Inferior parietal cortex (tissue), 1 donor: ENCODE measurements around the gene FAM200B.

Experiments used
- DNase-seq: peaks from one replicate; pipeline ENCODE4 v3.0.0-alpha.2; 2016; ENCODE audit errors: extremely low spot score

Gene FAM200B

DNA sequence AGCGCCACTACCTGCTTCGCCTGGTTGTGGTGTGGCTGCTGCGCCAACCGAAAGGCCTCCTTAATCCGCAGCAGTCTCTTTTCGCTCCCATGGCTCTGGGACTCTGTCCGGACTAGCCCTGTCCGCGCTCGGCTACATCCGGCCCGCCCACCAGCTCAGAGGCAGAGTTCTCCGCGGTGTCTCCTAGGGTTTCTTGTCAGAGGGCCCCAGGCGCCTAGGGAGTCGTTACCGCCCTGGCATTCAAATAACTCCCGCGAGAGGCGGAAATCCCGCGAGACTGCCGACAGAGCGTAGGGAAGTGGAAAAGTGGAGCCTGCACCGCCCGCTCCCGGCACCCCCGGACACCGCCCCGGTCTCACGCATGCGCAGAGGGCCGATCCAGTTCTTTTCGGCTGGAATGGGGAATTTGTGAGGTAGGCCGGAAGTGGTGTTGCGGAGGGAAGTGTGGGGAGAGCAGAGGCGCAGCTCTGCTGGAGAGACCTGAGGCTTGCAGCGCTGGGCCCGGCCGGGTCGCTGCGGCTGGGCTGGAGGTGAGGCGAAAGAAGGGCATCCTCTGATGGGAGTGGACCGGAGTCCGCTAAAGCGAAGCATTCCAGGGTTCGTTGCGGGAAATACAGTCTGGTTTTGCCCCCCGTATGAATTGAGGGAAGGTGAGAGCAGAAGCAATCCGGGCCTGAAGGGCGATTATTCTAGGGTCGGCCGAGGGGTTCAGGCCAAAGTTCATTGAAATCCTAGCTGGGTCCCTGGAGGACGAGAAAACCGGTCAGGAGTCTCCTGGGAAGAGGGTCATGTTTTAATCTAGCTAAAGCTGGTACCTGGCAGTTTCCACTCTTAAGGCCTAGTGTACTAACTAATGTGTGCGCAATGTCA, at the start of gene FAM200B:
TSS of gene FAM200B (plus strand) at position 456 of the 870 bp plus-strand sequence. CDS start 5,151 bp downstream, outside the sequence.
- DNase-seq, result peak; percentile 99

DNA sequence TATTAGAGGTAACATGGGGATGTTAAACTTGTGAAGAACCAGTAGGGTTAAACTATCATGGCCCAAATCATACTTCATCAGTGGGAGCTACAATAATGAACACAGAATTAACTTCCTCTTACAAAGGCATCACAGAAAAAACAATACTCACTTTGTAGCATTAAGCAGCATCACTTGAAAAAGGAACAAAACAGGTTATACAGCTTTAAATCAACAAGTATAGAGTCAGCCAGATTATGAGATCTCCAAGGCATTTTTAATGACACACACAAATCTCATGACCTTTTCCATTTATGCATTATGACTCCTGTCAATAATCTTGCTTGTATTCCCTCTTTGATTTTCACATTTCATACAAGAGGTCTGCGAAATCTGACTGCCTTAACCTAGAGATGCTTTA, 44.8 kb upstream of the FAM200B start:
- DNase-seq, result no peak

DNA sequence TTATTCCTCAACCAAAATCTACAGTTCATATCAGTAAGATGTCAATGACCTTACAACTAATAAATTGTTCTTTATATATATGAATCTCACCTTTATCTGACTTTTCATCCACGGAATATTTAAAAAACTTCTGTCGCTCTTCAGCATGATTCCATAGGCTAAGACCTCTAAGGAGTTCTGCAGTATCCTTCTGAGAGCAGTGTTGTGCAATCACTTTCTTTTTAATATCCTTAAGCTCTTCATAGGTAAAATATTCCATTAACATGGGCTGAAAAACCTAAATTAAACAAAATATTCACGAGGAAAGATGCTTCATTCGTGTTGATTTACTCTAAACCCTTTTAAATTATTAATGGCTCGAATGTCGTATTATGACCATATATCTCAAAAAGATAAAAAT, 43.2 kb upstream of the FAM200B start:
- DNase-seq, result no peak

DNA sequence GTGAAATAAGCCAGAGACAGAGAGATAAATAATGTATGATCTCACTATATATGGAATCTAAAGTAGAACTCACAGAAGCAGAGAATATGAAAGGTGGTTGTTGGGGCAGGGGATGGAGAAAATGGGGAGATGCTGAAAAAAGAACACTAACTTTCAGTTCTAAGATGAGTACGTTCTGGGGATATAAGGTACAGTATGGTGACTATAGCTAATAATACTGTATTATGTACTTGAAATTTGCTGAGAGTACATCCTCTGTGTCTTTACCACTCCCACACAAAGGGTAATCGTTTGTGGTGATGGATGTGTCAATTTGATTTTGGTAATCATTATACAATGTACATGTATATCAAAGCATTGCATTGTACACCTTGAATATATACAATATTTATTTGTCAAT, 33.0 kb upstream of the FAM200B start:
- DNase-seq, result no peak

DNA sequence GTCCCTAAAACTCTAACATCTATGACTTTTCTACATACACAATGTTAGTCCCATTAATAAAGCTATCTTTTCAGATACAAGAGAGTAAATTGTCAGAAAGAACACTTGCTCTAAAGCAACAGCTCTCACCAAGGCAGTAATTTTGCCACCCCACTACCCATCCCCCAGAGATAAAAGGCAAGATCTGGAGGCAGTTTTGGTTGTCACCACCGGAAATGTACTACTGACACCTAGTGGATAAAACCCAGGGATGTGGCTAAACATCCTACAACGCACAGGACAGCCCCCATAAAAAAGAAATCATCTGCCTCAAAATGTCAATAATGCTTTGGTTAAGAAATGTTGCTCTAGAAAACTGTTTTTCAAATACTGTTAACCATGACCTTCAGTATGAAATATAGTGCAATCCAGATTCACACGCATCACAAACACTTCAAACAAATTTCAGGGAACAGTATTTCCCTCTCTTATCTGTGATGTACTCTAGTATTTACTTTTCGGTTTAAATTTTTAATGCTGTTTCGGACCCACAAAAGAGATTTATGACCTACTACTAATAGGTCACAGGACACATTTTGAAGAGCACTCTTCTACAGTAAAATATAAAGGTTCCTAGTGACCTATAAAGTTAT, 31.6 kb upstream of the FAM200B start:
- DNase-seq, result peak; percentile 78

DNA sequence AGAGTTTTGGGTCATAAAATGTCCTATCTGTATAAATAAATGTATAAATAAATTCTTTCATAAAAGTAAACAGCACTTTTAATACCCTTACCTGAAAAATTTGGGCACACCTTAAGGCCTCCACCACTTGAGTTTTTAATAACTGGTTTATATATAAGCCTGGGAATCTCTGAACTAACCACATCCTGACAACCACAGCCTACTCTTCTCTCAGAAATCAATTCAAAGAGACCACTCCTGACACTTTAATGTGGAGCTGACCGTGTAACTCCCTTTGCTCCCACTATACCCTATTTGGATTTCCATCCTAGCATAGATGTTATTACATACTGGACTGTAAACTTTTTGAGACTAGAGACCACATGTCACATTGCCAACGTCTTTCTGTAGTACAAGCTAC, 30.0 kb upstream of the FAM200B start:
- peak; percentile 14 for DNase-seq

DNA sequence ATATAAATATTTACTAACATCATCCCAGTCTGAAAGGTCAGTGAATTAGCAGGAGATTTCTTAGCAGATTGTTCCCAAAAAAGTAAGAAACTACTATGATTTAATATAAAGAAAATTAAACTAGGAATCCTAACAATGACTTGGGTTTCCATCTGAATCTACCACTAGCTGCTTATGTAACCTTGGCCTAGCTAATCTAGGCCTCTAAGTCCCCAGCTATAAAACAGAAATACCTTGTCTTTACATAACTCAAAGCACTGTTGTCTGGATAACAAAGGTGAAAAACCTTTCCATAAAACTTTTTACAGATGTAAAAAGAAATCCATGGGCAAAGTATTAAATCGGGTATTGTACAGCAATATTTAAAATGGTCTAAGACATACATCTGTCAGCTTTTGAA, 29.4 kb upstream of the FAM200B start:
- no peak for DNase-seq

DNA sequence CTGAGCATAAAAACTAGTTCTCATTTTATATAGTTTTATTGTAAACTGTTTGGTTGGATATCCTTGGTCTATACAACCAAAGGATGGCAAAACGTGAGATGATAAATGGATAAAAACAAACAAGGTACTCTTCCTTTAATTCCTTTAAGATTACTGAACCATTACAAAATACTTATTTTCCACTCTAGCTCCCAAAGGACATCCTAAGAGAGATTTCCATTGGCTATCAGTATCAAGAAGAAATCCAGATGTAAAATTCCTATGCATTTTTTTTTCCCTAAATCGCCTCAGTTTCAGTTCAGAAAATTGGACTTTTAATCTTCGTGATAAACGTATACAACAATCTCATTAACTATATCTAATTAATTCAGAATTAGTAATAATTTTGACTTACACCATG, 28.8 kb upstream of the FAM200B start:
- no peak for DNase-seq

DNA sequence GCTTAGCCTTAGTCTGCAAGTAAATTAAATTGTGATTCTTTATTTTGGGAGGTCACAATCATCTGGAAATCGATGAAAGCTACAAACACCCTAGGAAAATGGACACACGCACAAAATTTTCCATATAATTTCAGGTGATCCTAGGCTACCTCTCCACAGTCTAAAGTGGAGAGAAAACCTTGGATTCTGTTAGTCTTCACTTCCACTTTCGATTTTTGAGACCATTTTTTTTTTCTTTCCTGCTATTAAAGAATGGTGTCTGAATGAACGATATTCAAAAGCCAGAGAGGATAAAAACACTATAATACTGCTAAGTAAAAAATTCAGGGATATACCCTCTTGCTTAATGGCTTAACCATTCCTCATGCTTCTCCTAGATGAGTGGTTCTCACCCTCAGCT, 28.2 kb upstream of the FAM200B start:
- DNase-seq, result no peak

DNA sequence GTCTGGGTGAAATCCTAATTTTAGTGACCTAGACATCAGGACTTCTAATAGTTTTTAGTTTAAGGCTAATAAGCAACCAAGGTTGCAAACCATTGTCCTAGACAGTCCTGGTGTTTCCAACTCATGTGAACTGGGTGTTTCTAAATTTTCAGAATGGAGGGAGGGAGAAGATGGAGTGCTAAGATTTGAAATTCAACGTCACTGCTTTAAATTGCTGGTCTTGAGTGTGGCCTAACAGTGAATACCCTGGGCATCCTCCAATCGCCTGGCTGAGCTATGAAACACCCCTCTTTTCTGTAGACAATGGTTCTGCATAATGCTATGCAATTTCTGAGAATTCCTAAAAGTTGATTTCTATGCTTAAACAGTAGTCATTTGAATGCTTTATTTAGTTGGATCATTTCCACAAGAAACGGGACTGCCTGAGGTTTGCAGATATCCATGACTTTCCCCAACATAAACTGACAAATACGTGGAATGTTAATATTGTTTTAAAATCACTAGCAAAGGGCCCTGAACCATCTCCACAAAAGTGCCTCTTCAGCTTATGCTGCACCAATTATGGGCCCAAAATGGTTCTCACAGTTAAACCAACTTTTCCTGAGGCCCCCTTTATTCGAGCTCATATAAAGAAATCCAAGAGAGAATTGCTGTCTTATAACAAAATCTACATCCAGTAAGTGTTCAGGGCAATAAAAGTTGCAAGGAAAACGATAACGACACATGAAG, 27.6 kb upstream of the FAM200B start:
- DNase-seq, result peak; percentile 60

DNA sequence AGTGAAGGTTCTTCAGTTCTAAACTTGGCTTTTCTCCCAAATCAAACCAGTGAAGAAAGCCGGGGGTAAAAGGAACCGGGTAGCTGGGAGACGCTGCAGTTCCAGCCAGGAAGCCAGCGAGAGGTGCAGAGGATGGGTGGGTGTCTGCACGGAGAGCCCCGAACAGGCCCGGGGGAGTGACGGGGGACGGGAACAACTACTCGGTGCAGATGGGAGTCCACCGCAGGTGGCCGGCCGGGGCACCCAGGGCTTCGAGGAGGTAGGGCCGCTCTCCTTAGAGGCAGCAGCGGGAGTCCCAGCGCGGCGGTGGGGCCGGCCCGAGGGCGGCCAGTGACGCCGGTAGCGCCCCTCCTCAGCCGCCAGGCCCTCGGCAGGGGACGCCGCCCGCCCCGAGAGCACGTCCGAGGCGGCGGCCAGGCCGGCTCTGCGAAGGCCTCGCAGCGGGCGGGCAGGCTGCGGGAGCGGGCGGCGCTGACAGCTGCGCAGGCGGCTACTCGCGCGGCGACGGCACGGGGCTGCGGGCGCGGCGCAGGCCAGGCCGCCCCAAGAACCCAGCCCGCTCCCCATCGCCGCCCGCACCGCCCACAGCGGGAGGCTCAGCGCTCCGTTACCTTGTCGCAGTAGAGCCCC, 26.9 kb upstream of the FAM200B start:
- DNase-seq, result peak; percentile 60

DNA sequence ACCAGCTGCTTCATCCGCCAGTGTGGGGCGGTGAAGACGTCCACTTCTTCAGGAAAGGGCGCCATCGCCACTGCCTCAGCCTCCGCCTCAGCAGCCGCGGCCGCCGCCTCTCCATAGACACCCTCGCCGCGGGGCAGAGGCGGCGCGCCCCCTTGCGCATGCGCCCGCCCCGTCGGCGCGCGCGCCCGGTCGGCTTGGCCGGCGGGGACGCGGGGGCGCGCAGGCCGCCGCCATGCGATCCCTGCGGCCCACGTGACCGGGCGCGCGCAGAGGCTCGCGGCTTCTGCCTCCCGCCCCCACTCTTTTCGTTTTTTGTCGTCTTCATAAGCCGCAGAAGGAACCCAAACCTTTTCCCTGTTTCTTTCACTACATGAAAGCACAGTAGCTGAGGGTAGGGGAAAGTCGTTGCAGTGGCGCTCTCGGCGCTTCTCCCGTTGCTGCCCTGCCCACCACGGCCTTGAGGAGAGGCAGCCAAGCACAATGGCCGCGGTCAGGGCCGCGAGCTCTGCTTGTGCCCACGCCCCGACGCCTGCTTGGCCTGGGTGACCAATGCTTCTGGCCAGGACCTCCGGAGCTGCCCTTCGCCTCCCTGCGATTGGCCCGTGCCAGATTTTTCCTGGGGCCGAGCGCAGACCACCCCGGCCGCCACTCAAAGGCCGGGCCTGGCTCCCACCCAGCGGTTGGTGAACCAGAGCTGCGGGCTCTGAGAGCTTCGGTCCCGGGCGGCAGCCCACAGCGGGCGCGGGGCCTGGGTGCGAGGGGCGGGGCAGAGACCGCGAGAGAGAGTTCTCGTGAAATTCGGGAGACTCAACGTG, 26.2 kb upstream of the FAM200B start, which contains the start of gene FBXL5:
TSS of gene FBXL5 (minus strand) at position 135 of the 815 bp plus-strand sequence. CDS start at position 65, 70 bp downstream.
- peak; percentile 81 for DNase-seq

DNA sequence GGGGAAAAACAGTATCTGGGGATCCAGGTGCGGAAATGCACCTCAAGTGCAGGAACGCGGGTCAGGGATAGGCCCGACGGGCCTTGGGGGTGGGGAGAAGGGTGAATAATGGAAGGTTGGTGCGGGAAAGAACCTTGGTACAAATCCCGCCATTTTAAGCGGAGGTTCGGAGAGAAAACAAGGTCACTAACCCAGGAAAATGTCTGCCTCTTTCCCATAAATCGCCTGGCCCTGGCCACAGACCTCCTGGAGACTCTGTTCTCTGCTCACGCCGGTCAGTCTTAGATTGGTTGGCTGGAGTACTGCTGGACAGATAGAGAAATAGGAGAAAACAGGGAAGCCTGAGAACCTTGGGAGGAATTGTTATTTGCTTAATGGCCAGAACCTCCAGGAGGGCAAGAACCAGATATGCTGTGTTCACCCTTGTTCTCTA, 25.6 kb upstream of the FAM200B start:
- peak; percentile 23 for DNase-seq

DNA sequence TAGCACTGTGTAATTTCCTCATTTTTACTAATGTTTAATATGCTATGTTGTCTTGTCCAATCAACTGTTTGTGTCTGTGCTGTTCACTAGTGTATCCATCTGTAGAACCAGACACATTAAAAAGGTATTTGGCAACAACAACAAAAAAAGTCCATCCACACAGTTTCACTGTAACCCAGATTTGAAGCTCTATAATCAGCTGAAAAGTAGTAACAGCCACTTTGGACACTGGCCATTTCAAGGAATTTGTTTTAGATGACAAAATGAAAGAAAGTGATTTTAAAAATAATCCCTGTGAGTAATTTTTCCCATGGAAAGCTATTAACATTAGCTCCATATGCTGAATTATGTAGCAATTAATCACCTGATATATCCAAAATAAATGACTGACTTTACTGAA, 24.3 kb upstream of the FAM200B start:
- DNase-seq, result no peak

DNA sequence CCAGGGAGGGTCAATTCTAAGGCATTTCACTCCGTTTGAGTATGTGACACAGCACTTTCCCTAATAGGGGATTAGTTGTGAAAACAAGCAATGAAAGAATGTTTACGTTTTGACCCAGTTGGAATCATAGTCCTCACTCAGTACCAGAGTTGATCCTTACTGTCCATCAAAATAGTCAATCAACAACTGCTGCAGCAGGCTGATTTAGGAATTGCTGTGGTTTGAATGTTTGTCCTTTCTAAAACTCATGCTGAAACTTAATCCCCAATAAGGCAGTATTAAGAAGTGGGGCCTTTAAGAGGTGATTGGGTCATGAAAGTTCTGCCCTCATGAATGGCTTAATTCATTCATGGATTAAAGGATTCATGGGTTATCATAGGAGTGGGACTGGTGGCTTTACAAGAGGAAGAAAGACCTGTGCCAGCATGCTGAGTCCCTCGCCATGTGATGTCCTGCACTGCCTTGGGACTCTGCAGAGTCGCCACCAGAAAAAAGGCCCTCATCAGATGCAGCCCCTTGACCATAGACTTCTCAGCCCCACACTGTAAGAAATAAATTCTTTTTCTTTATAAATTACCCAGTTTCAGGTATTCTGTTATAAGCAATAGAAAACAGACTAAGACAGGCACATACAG, 23.4 kb upstream of the FAM200B start:
- no peak for DNase-seq

DNA sequence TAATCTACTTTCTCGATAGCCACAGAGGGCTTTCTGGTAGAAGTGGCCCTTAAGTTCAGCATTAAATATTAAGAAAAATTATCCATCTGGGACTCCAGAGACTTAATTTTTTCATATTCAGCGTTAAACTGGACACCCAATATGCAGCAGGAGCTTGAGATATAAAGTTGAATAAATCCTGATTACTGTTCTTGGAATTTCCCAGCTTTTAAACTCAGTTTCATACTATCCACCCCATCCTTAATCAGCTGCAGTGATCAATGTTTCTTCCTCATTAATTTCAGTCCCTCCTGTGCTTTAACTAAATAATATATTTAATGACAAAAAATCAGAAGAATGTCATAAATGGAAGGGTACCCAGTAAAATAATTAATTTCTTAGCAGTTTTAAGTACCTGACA, 22.8 kb upstream of the FAM200B start:
- DNase-seq, result no peak

DNA sequence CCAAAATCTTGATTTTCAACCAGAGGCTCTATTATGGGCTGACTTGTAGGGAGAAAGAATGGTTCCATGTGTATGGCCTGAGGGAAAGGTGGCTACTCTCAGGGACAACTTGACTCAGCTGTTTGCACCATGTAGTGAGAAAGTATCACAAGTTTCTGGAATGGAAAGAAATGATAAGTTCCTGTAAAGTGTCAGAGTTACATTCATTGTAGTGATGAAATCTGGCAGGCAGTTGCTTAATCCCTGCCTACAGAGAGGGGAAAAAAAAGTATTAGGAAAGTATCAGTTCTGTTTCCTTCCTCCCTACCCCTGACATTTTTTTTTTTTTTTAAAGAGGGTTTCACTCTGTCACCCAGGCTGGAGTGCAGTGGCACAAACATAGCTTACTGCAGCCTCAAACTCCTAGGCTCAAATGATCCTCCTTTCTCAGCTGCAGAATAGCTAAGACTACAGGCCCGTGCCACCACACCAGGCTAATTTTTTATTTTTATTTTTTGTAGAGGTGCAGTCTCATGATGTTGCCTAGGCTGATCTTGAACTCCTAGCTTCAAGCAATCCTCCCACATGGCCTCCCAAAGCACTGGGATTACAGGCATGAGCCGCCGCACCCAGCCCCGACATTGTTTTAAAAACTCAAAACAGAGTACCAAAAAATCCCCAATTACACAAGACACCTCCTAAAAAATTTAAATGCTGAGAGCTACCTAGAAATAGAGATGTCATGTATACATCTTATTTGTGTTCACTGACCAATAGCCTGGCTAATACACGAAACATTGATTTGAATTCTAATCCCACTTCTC, 21.7 kb upstream of the FAM200B start:
- DNase-seq, result no peak

DNA sequence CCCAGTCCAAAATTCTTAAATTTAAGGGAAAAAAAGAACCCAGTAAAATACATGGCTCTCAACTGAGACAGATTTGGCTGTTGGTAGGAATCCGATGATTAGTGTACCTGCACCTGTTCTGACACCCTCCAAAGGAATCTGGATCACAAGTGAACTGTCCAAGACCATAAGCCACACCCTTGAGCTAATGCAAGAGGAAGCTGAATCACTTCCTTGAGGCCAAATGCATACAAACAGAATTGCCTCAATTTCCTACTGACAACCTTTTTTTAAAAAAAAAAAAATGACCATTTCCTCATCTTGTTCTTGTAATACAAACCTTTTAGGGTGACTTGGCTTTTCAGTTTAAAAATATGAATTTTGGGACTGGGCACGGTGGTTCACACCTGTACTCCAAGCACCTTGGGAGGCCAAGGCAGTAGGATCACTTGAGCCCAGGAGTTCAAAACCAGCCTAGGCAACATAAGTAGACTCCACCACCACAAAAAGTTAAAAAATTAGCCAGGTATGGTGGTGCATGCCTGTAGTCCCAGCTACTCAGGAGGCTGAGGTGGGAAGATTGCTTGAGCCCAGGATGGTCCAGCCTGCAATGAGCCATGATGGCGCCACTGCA, 15.8 kb upstream of the FAM200B start:
- DNase-seq, result no peak

DNA sequence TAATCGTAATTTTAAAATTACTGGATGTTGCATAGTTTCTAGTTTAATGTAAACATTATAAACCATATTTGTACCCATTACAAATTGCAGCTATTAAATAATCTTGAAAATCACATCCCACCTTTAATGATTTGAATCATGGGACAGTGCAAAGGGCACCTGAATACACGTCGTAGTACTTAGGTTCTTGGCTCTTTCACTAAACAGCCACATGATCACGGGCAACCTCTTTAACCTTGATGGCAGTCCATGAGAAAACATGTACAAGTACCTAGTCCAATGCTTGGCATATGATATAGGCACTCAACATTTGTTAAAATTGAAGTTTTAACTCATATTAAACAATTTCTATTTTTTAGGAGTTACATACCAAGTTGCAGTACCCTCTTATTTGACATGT, 14.6 kb upstream of the FAM200B start:
- DNase-seq, result no peak
